NCI-H2227 treated with DMSO at 0.1 percent for 48 hours (cell line): ENCODE data around the gene RIBC2.

Experiments used
- DNase-seq: peaks from one replicate; lab custom pipeline; 2025; lab: John Stamatoyannopoulos, UW

The RIBC2 gene

DNA sequence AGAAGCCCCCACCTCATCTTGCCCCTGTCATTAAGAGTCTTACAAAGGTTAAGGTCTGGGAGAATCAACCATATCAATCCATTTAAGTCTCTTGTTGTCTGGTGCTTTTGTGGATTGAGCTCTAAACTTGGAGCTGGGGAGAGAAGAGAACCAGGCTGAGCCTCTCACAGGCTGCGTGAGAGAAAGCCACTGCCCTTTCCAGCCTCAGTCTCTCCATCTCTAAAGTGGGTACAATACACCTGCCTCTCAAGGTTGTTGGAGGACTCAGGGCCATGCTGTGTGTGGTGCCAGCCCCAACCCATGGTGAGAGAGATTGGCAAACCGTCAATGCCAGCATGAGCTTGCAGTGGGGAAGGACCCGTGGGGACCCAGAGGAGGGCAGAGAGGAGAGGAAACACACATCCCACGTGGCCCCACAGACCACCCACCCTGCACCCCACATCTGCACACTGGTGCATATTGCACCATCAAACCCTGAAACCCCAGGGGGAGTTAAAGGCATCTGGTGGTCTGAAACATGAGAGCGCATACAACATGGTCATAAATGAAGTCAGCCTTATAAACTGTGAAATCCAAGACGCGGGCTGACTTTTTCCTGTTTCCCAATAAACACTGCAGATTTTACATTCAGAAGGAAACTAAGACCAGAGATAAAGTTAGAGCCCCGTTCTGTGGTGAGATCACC lies 61.7 kb downstream of the RIBC2 start:
- DNase-seq: no peak

DNA sequence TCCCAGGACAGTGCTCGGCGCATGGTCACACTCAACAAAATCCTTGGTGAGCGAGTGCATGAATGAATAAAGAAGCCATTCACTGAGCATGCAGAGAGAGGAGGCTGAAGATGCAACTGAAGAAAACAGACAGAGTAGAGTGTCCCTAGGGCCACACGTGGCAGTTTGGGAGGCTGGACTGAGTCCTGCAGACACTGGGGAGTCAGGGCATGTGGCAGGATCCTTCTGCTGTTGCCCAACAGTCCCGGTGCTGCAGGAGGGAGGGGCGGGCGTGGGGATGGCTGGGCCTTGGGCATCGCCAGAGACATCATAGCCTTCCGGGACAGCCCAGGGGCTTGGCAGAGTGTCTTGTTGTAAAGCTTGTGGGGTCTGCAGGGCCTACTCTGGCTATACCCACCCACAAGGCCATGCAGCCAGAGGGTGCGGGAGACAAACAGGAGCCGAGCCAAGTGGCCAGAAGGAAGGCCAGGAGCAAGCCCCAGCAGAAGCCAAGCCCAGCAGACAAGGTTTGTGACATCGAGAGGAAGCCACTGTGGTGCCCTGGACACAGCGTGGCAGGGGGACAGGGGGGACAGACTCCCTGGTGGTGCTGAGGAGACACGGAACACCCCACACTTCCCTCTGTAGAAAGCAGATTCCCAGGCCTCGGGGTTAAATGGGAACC lies 62.5 kb downstream of the RIBC2 start:
- no peak for DNase-seq

DNA sequence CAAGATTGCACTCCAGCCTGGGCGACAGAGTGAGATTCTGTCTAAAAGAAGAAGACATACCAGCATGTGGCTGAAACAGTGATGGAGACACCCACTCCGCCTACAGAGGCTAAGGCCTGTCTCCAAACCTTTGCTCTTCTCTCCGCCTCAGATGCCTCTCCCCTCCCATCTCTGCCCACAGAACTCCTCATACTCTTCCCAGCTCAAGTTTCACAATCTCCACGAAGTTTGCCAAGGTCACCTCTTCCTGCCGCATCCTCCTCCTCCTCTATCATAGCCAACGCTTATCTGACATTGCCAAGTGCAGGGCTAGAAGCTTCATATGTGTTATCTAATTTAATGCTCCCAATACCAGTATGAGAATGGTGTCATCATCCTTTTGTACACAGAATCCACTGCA lies 63.3 kb downstream of the RIBC2 start:
- DNase-seq: no peak

DNA sequence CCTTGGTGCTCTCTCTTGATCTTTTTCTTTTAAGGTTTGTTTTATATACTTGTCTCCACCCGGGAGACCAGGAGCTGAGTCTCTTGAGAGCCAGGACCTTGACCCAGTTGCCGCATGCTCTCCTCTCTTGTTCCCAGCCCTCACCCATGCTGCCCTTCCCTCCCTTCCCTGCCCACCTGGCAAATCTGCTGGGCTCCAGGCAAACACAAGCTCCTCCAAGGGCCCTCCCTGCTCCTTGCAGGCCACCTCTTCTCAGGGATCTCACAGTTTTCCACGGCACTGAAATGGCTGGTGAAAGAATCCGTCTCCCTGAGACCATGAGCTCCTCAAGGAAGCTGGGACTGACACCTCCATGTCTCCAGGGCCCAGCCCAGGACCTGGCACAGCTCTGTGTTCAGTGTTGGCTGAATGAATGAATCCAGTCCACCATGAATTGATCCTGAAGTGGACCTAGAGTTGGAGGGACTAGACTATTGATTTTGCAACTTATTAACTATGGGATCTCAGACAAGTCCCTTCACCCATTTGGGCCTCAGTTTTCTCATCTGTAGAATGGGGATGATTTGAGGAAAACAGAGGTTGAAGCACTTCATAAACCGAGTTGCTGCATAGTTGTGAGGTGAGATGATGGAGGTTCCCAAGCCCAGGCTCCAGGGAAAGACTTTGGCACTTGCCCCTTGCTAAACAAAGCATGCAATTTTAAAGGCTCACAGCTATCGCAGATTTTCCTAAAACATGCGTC lies 64.0 kb downstream of the RIBC2 start:
- DNase-seq: no peak

DNA sequence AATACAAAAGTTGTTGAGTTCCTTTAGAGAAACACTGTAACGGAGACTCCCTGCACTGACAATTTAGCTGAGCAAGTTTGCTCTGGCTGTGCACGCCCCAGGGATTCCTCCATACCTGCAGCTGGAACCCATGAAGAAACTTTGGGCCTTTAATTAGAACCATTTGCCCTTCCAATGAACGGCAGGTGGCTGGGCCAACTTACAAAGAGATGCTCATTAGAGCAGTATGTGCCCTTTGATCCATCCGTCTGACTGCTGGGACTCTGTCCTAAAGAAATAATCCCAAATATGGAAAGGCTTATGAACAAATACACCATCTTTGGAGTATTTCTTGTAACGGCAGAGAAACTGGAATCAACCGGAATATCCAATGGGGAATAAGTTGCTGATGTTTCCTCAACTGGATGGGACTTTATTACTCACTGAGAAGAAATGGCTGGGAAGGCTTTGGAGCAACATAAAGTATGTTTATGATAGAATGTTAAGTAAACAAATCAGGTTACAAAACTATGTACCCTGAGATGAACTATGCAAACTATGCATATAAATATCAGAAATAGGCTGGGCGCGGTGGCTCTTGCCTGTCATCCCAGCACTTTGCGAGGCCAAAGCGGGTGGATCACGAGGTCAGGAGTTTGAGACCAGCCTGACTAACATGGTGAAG lies 64.7 kb downstream of the RIBC2 start:
- DNase-seq: no peak

DNA sequence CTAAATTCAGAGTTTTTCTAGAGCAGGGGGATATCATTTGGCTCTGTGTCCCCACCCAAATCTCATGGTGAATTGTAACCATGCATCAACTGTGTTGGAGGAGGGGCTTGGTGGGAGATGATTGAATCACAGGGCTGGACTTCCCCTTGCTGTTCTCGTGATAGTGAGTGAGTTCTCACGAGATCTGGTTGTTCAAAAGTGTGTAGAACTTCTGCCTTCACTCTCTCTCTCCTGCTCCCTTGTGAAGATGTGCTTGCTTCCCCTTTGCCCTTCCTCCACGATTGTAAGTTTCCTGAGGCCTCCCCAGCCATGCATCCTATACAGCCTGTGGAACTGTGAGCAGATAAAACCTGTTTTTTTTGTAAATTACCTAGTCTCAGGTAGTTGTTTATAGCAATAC lies 67.2 kb downstream of the RIBC2 start:
- DNase-seq: no peak

DNA sequence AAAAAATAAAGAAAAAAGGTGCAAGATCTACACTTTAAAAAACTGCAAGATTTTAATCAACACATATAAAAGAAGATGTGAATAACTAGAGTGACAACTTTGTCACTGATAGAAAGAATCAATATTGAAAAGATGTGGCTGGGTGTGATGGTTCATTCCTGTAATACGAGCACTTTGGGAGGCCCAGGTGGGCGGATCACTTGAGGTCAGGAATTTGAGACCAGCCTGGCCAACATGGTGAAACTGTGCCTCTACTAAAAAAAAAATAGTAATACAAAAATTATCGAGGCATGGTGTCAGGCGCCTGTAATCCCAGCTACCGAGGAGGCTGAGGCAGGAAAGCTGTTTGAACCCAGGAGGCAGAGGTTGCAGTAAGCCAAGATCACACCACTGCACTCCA lies 68.2 kb downstream of the RIBC2 start:
- DNase-seq: no peak
